Activated CD8-positive, alpha-beta T cell treated with anti-CD3 and anti-CD28 coated beads for 36 hours (primary cell): ENCODE results near the gene ZDHHC13. TPM values are rescaled to one million over a fixed set of nuclear protein-coding genes. Genes with fewer than 3 reads are reported as not detected.

Experiments used
- ATAC-seq: fragments of 200-7000 bp; cut with Tn5 transposase; one replicate; pipeline ENCODE4 v1.10.0; 2021; ENCODE audit warnings: mild to moderate bottlenecking, moderate library complexity
- CTCF ChIA-PET: fragments of 350-600 bp; sonication (Branson Sonifier 250); formaldehyde crosslinking; loops from one replicate; lab custom pipeline; 2021; ENCODE audit warnings: antibody characterized with exemption; lab: Charles Lee
- POLR2A ChIA-PET: fragments of 350-600 bp; sonication (Branson Sonifier 250); formaldehyde crosslinking; loops from one replicate; lab custom pipeline; 2021; ENCODE audit warnings: antibody characterized with exemption; lab: Charles Lee
- DNase-seq: peaks from one replicate; pipeline ENCODE4 v3.0.0-alpha.2; 2020
- H3K27ac Mint-ChIP-seq: one replicate; pipeline ENCODE4 v1.8.0; 2021; ENCODE audit warnings: mild to moderate bottlenecking, mixed read lengths
- H3K27me3 Mint-ChIP-seq: one replicate; pipeline ENCODE4 v1.8.0; 2021; ENCODE audit warnings: mixed read lengths
- H3K36me3 Mint-ChIP-seq: one replicate; pipeline ENCODE4 v1.8.0; 2021; ENCODE audit warnings: low read depth, mixed read lengths
- H3K4me1 Mint-ChIP-seq: one replicate; pipeline ENCODE4 v1.8.0; 2021; ENCODE audit warnings: low read depth, mixed read lengths
- H3K4me3 Mint-ChIP-seq: one replicate; pipeline ENCODE4 v1.8.0; 2021; ENCODE audit warnings: mild to moderate bottlenecking, moderate library complexity, mixed read lengths
- H3K9me3 Mint-ChIP-seq: one replicate; pipeline ENCODE4 v1.8.0; 2021; ENCODE audit warnings: mixed read lengths
- CTCF ChIP-seq: fragments of 200-600 bp; IDR thresholded peaks from one replicate; pipeline ENCODE4 v1.8.0; 2022; ENCODE audit warnings: antibody characterized with exemption, mild to moderate bottlenecking
- intact Hi-C: fragments of 100-400 bp; cut with micrococcal nuclease; formaldehyde crosslinking; loops from one replicate; pipeline ENCODE4 v1.10.0; 2022
- total RNA-seq, 2 experiments: library from RNA; stranded (reverse); gene quantifications; one replicate each; pipeline ENCODE4 v1.2.3, GENCODE V29; 2021

Gene ZDHHC13
- total RNA-seq, 2 experiments from 2014 or later, result 16.7 to 17.2 TPM

DNA sequence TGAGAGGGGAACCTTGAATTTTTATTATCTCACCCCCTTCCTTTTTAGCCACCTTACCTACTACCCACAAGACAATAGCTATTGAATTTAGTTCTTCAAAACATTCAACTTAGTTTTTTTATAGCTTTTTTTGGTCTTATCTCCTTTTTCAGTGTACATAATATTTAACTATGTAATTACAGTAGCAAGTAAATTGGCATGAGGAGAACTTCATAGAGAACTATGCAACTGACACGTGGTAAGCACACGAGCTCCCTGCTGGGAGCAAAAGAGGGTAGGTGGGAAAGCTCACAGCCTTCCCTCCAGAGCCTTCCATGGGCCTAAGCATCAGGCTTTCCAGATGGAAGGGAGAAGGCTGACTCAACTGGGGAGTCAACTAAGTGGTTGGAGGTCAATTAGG lies 22.1 kb upstream of the ZDHHC13 start:
- H3K4me3 Mint-ChIP-seq, result no peak overlapping the region
- H3K4me1 Mint-ChIP-seq, result no peaks in the 10 kb centered on the region
- no peak for ATAC-seq
- no peak for DNase-seq
- H3K9me3 Mint-ChIP-seq, result no peaks in the 10 kb centered on the region
- intact Hi-C loops, result no loop called here
- H3K36me3 Mint-ChIP-seq, result no peaks in the 10 kb centered on the region
- no peak for TF ChIP-seq CTCF
- CTCF ChIA-PET, result interaction anchor here (1.4 kb wide), 1 partner anchor 17 kb away, joined by 4 read pairs; no protein-coding TSS in a partner anchor
- H3K27me3 Mint-ChIP-seq, result peaks cover 35% of the 10 kb centered on the region
- no peak overlapping the region for H3K27ac Mint-ChIP-seq
- POLR2A ChIA-PET, result no interaction called here

- CTCF ChIA-PET, result interaction anchor here (0.6 to 0.8 kb wide), 2 partner anchors 22 to 28 kb away, joined by 3 read pairs; no protein-coding TSS in a partner anchor
- intact Hi-C loops, result no loop called here
- ATAC-seq (no peak), DNase-seq (no peak)
- POLR2A ChIA-PET, result no interaction called here
- H3K9me3 Mint-ChIP-seq, result peaks cover 3% of the 10 kb centered on the region
- no peaks in the 10 kb centered on the region for H3K36me3 Mint-ChIP-seq
- TF ChIP-seq CTCF, result no peak
- H3K27ac Mint-ChIP-seq, result no peak overlapping the region
- H3K27me3 Mint-ChIP-seq, result peaks cover 25% of the 10 kb centered on the region
- H3K4me1 Mint-ChIP-seq, result no peaks in the 10 kb centered on the region
- no peak overlapping the region for H3K4me3 Mint-ChIP-seq
Observed at GRCh38 chr11:19099093-19099492, 17.9 kb upstream of the ZDHHC13 start.

- no peak for ATAC-seq
- TF ChIP-seq CTCF, result no peak
- intact Hi-C loops, result no loop called here
- no peak for DNase-seq
- Mint-ChIP-seq H3K27ac (no peak overlapping the region), H3K9me3 (peaks cover 3% of the 10 kb centered on the region), H3K4me3 (no peak overlapping the region), H3K4me1 (no peaks in the 10 kb centered on the region), H3K36me3 (no peaks in the 10 kb centered on the region), H3K27me3 (peaks cover 27% of the 10 kb centered on the region)
- CTCF ChIA-PET, result no interaction called here
- POLR2A ChIA-PET, result no interaction called here
Observed at GRCh38 chr11:19100885-19101284, 16.1 kb upstream of the ZDHHC13 start.

GRCh38 chr11:19101796-19102520 lies 15.0 kb upstream of the ZDHHC13 start:
- intact Hi-C loops, result no loop called here
- ATAC-seq, result no peak
- Mint-ChIP-seq H3K4me3 (no peak overlapping the region), H3K4me1 (no peaks in the 10 kb centered on the region), H3K27ac (no peak overlapping the region), H3K27me3 (peaks cover 22% of the 10 kb centered on the region), H3K36me3 (no peaks in the 10 kb centered on the region), H3K9me3 (peaks cover 3% of the 10 kb centered on the region)
- POLR2A ChIA-PET, result no interaction called here
- CTCF ChIA-PET, result interaction anchor here (1.1 kb wide), 1 partner anchor 25 kb away, joined by 5 read pairs; no protein-coding TSS in a partner anchor
- no peak for DNase-seq
- TF ChIP-seq CTCF, result no peak

GRCh38 chr11:19102521-19102900 lies 14.5 kb upstream of the ZDHHC13 start:
- peaks cover 22% of the 10 kb centered on the region for H3K27me3 Mint-ChIP-seq
- no peak for TF ChIP-seq CTCF
- intact Hi-C loops, result no loop called here
- no peak for DNase-seq
- POLR2A ChIA-PET, result no interaction called here
- H3K9me3 Mint-ChIP-seq, result peaks cover 3% of the 10 kb centered on the region
- H3K4me1 Mint-ChIP-seq, result no peaks in the 10 kb centered on the region
- no peaks in the 10 kb centered on the region for H3K36me3 Mint-ChIP-seq
- no peak overlapping the region for H3K4me3 Mint-ChIP-seq
- ATAC-seq, result no peak
- CTCF ChIA-PET, result interaction anchor here (1.1 kb wide), 1 partner anchor 26 kb away, joined by 5 read pairs; no protein-coding TSS in a partner anchor
- H3K27ac Mint-ChIP-seq, result no peak overlapping the region
